ENCODE results near the gene MYBBP1A. TPM values are rescaled to one million over a fixed set of nuclear protein-coding genes. Genes with fewer than 3 reads are reported as not detected.

MYBBP1A gene
- total and polyA plus RNA-seq, 2 experiments from 2014 or later, result 70.7 to 213 TPM

GRCh38 chr17:4527566-4528125, 27.5 kb downstream of the MYBBP1A start (continued):
- no peak for TF ChIP-seq ZNF331 (CRISPR knock-in tag; IDR thresholded peaks at IDR 0.05; ENCODE audit: low read depth)
- TF ChIP-seq ETS1 (IDR thresholded peaks at IDR 0.05), result no peak
- TF ChIP-seq CREB1 (CRISPR knock-in tag; IDR thresholded peaks at IDR 0.05; ENCODE audit: low read depth), result no peak
- TF ChIP-seq EZH2phosphoT487 (IDR thresholded peaks at IDR 0.05; ENCODE audit: unreplicated experiment), result no peak

GRCh38 chr17:4527134-4527533, 28.1 kb downstream of the MYBBP1A start:
- ATAC-seq (no peak), DNase-seq (ENCODE audit: low spot score) (no peak)
- Histone ChIP-seq H2AFZ (no peak overlapping the region), H3K4me1 (ENCODE audit: insufficient read depth) (no peaks in the 10 kb centered on the region), H3K27me3 (ENCODE audit: insufficient read depth) (peaks cover 81% of the 10 kb centered on the region), H4K20me1 (replicated peaks; ENCODE audit: insufficient read depth) (no peaks in the 10 kb centered on the region), H3F3A (replicated peaks; ENCODE audit: low read depth) (no peaks in the 10 kb centered on the region), H3K36me3 (ENCODE audit: insufficient read depth) (no peaks in the 10 kb centered on the region), H3K27ac (ENCODE audit: low read depth) (no peak overlapping the region), H3K4me2 (no peak overlapping the region), H3K79me2 (replicated peaks; ENCODE audit: insufficient read depth) (no peaks in the 10 kb centered on the region), H3K9me2 (ENCODE audit: insufficient read depth) (no peaks in the 10 kb centered on the region), H3K4me3 (no peak overlapping the region)
- H3K27ac Mint-ChIP-seq, result no peak overlapping the region
- H3K4me3 Mint-ChIP-seq, result no peak overlapping the region
- H3K27me3 Mint-ChIP-seq (ENCODE audit: insufficient read depth, low read depth, poor library complexity), result peaks cover 64% of the 10 kb centered on the region
- no peaks in the 10 kb centered on the region; the same call in 2 of the 3 replicates for H3K36me3 Mint-ChIP-seq (ENCODE audit: low read depth)
- peaks cover 12% of the 10 kb centered on the region for H3K4me1 Mint-ChIP-seq
- H3K9me3 Mint-ChIP-seq, result no peaks in the 10 kb centered on the region
- no peak for TF ChIP-seq NANOG (IDR thresholded peaks at IDR 0.05; ENCODE audit: borderline replicate concordance)
- no peak for TF ChIP-seq EZH2 (IDR thresholded peaks at IDR 0.05; ENCODE audit: low read depth, unreplicated experiment)
- TF ChIP-seq POLR2AphosphoS5 (IDR thresholded peaks at IDR 0.05; ENCODE audit: low read depth), result no peak
- TF ChIP-seq CTCF (conservative IDR thresholded peaks at IDR 0.05; ENCODE audit: low read depth in 2 of 2), result no peak
- no peak for TF ChIP-seq ZNF331 (CRISPR knock-in tag; IDR thresholded peaks at IDR 0.05; ENCODE audit: low read depth)
- no peak for TF ChIP-seq CREB1 (CRISPR knock-in tag; IDR thresholded peaks at IDR 0.05; ENCODE audit: low read depth)
- no peak for TF ChIP-seq EZH2phosphoT487 (IDR thresholded peaks at IDR 0.05; ENCODE audit: unreplicated experiment)
- no peak for TF ChIP-seq ZNF462 (CRISPR knock-in tag; IDR thresholded peaks at IDR 0.05)
- TF ChIP-seq STAT1 (IDR thresholded peaks at IDR 0.05; ENCODE audit: unreplicated experiment), result no peak
- TF ChIP-seq ZNF114 (CRISPR knock-in tag; IDR thresholded peaks at IDR 0.05), result no peak
- TF ChIP-seq JUNB (IDR thresholded peaks at IDR 0.05; ENCODE audit: unreplicated experiment), result no peak
- TF ChIP-seq ETS1 (IDR thresholded peaks at IDR 0.05), result no peak
